Central memory CD8-positive, alpha-beta T cell (primary cell): Measurements from ENCODE around the gene KIFC1.

Experiments used
- ATAC-seq: fragments of 150-1000 bp; cut with Tn5 transposase; replicated peaks from 2 replicates; pipeline ENCODE4 v1.10.0; 2022; ENCODE audit warnings: mild to moderate bottlenecking, moderate FRiP score, moderate number of reproducible peaks; ENCODE audit not compliant: poor library complexity, severe bottlenecking; ENCODE audit errors: extremely low read depth
- DNase-seq, 2 donors: peaks; one replicate each; pipeline ENCODE4 v3.0.0; 2021; ENCODE audit warnings: low spot score in 2 of 2
- H3K27ac Mint-ChIP-seq: one replicate; pipeline ENCODE4 v1.8.0; 2022; ENCODE audit warnings: low read depth, mild to moderate bottlenecking, moderate library complexity, mixed read lengths
- H3K27me3 Mint-ChIP-seq: one replicate; pipeline ENCODE4 v1.8.0; 2022; ENCODE audit warnings: mixed read lengths
- H3K36me3 Mint-ChIP-seq: one replicate; pipeline ENCODE4 v1.8.0; 2022; ENCODE audit warnings: mild to moderate bottlenecking, moderate library complexity, mixed read lengths; ENCODE audit not compliant: insufficient read depth
- H3K4me1 Mint-ChIP-seq: one replicate; pipeline ENCODE4 v1.8.0; 2022; ENCODE audit warnings: mixed read lengths
- H3K4me3 Mint-ChIP-seq: one replicate; pipeline ENCODE4 v1.8.0; 2022; ENCODE audit warnings: mild to moderate bottlenecking, moderate library complexity, mixed read lengths
- H3K9me3 Mint-ChIP-seq: one replicate; pipeline ENCODE4 v1.8.0; 2022; ENCODE audit warnings: mixed read lengths

The KIFC1 gene

DNA sequence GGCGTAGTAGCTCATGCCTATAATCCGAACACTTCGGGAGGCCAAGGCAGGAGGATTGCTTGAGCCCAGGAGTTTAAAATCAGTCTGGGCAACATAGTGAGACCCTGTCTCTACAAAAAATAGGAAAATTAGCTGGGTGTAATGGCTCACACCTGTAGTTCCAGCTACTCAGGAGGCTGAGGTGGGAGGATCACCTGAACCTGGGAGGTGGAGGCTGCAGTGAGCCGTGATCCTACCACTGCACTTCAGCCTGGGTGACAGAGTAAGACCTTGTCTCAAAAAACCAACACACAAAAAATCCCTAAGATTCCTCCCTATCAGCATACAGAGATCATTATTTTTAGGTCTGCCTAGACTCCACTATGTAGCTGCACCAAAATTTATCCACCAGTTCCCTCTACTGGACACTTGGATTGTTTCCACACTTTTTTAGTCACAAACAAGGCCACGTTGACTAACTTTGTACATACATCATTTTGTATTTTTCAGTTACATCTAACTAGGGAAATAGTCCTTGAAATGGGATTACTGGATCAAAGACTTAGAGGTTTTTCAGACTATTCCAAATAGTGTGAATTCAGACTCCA lies 15.6 kb downstream of the KIFC1 start:
- peaks cover 30% of the 10 kb centered on the region for H3K4me1 Mint-ChIP-seq
- H3K9me3 Mint-ChIP-seq, result no peaks in the 10 kb centered on the region
- ATAC-seq (no peak), DNase-seq (no peak)
- no peak overlapping the region for H3K4me3 Mint-ChIP-seq
- no peak overlapping the region for H3K27ac Mint-ChIP-seq
- peaks cover 17% of the 10 kb centered on the region for H3K36me3 Mint-ChIP-seq
- H3K27me3 Mint-ChIP-seq, result no peaks in the 10 kb centered on the region

GRCh38 chr6:33410050-33410710 lies 18.6 kb downstream of the KIFC1 start:
- peak; percentile 73 for ATAC-seq
- Mint-ChIP-seq H3K4me3 (peak overlapping the region; percentile 81), H3K9me3 (no peaks in the 10 kb centered on the region), H3K36me3 (peaks cover 36% of the 10 kb centered on the region), H3K27ac (peak overlapping the region; percentile 95), H3K27me3 (no peaks in the 10 kb centered on the region), H3K4me1 (peaks cover 52% of the 10 kb centered on the region)
- DNase-seq, result peak; percentile 89 to 95

- H3K27me3 Mint-ChIP-seq, result no peaks in the 10 kb centered on the region
- H3K4me1 Mint-ChIP-seq, result peaks cover 55% of the 10 kb centered on the region
- H3K27ac Mint-ChIP-seq, result peak within 1 kb of the TSS; percentile 95
- H3K4me3 Mint-ChIP-seq, result peak within 1 kb of the TSS; percentile 81
- peaks cover 39% of the 10 kb centered on the region for H3K36me3 Mint-ChIP-seq
- ATAC-seq (peak; percentile 58), DNase-seq (peak; percentile 82 to 89)
- H3K9me3 Mint-ChIP-seq, result no peaks in the 10 kb centered on the region
Observed at GRCh38 chr6:33410711-33411631, 19.3 kb downstream of the KIFC1 start, which contains the start of gene PHF1. PHF1 (plus strand) TSS chr6:33411014; CDS start chr6:33412264, 1,250 bp downstream.

GRCh38 chr6:33411632-33412005 lies 20.0 kb downstream of the KIFC1 start:
- Mint-ChIP-seq H3K27me3 (no peaks in the 10 kb centered on the region), H3K27ac (peak overlapping the region; percentile 95), H3K9me3 (no peaks in the 10 kb centered on the region), H3K4me1 (peaks cover 61% of the 10 kb centered on the region), H3K36me3 (peaks cover 41% of the 10 kb centered on the region), H3K4me3 (peak overlapping the region; percentile 81)
- no peak for ATAC-seq
- DNase-seq, result no peak

- peak overlapping the region; percentile 81 for H3K4me3 Mint-ChIP-seq
- H3K27ac Mint-ChIP-seq, result peak overlapping the region; percentile 95
- ATAC-seq (no peak), DNase-seq (no peak)
- no peaks in the 10 kb centered on the region for H3K27me3 Mint-ChIP-seq
- H3K4me1 Mint-ChIP-seq, result peaks cover 69% of the 10 kb centered on the region
- no peaks in the 10 kb centered on the region for H3K9me3 Mint-ChIP-seq
- H3K36me3 Mint-ChIP-seq, result peaks cover 42% of the 10 kb centered on the region
Observed at GRCh38 chr6:33412140-33413009, 20.8 kb downstream of the KIFC1 start.

- Mint-ChIP-seq H3K4me3 (peak overlapping the region; percentile 81), H3K9me3 (no peaks in the 10 kb centered on the region), H3K4me1 (peaks cover 77% of the 10 kb centered on the region), H3K27me3 (no peaks in the 10 kb centered on the region), H3K36me3 (peaks cover 52% of the 10 kb centered on the region), H3K27ac (peak overlapping the region; percentile 78)
- DNase-seq, result no peak
- ATAC-seq, result no peak
Observed at GRCh38 chr6:33413241-33414120, 21.9 kb downstream of the KIFC1 start.

GRCh38 chr6:33414592-33415271 lies 23.1 kb downstream of the KIFC1 start:
- Mint-ChIP-seq H3K27me3 (no peaks in the 10 kb centered on the region), H3K4me3 (peak overlapping the region; percentile 81), H3K4me1 (peaks cover 82% of the 10 kb centered on the region), H3K9me3 (no peaks in the 10 kb centered on the region), H3K27ac (peak overlapping the region; percentile 97), H3K36me3 (peaks cover 51% of the 10 kb centered on the region)
- DNase-seq (no peak), ATAC-seq (no peak)

- ATAC-seq (no peak), DNase-seq (no peak)
- Mint-ChIP-seq H3K27ac (peak overlapping the region; percentile 97), H3K9me3 (no peaks in the 10 kb centered on the region), H3K4me3 (peak overlapping the region; percentile 33), H3K36me3 (peaks cover 46% of the 10 kb centered on the region), H3K27me3 (no peaks in the 10 kb centered on the region), H3K4me1 (peaks cover 77% of the 10 kb centered on the region)
Observed at GRCh38 chr6:33415831-33416230, 24.2 kb downstream of the KIFC1 start.

GRCh38 chr6:33416386-33417127 lies 24.9 kb downstream of the KIFC1 start:
- Mint-ChIP-seq H3K36me3 (peaks cover 42% of the 10 kb centered on the region), H3K27ac (peak overlapping the region; percentile 97), H3K4me1 (peaks cover 73% of the 10 kb centered on the region), H3K9me3 (no peaks in the 10 kb centered on the region), H3K4me3 (peak overlapping the region; percentile 82), H3K27me3 (no peaks in the 10 kb centered on the region)
- DNase-seq (no peak), ATAC-seq (no peak)

GRCh38 chr6:33417128-33417902 lies 25.7 kb downstream of the KIFC1 start:
- DNase-seq (no peak), ATAC-seq (peak; percentile 6)
- Mint-ChIP-seq H3K9me3 (no peaks in the 10 kb centered on the region), H3K27ac (peak overlapping the region; percentile 97), H3K36me3 (peaks cover 38% of the 10 kb centered on the region), H3K4me3 (peak overlapping the region; percentile 82), H3K4me1 (peaks cover 69% of the 10 kb centered on the region), H3K27me3 (no peaks in the 10 kb centered on the region)
